22Rv1 (cell line): ENCODE results near the gene ENGASE.

Source experiments
- CTCF ChIP-seq: fragments of 450-650 bp; IDR thresholded peaks from 2 replicates; pipeline ENCODE4 v1.5.1; 2017; ENCODE audit warnings: mild to moderate bottlenecking
- ZFX ChIP-seq: fragments of 450-650 bp; IDR thresholded peaks from 2 replicates; pipeline ENCODE4 v1.6.1; 2017; ENCODE audit warnings: antibody characterized with exemption, borderline replicate concordance

- TF ChIP-seq CTCF (no peak), ZFX (no peak)
Measured at GRCh38 chr17:79117905-79118487, 43.4 kb downstream of the ENGASE start.
